Keratinocyte (primary cell): Measurements from ENCODE around the gene LRRIQ1. TPM values are rescaled to one million over a fixed set of nuclear protein-coding genes. Genes with fewer than 3 reads are reported as not detected.
A peak's percentile ranks its signal among the peaks of the same experiment; 100 is the strongest.

Source experiments
- DNase-seq: peaks from one replicate; pipeline ENCODE4 v3.0.0-alpha.2; 2011; ENCODE audit warnings: low read depth, missing footprints, low spot score
- FAIRE-seq: peaks from 2 replicates; lab custom pipeline; 2011; peaks lifted over from hg19 to GRCh38; lab: Jason Lieb, UNC
- H2AFZ ChIP-seq: 2 replicates; pipeline ENCODE4 v1.6.0; 2012; ENCODE audit warnings: low read length, control low read depth, inconsistent platforms; ENCODE audit not compliant: control insufficient read depth
- H3K27ac ChIP-seq: 2 replicates; pipeline ENCODE4 v1.5.1; 2011; ENCODE audit warnings: low read length; ENCODE audit not compliant: control insufficient read depth, insufficient read depth
- H3K27me3 ChIP-seq: 3 replicates; pipeline ENCODE4 v1.6.0; 2011; ENCODE audit warnings: low read length; ENCODE audit not compliant: control insufficient read depth, insufficient read depth; ENCODE audit errors: extremely low read depth
- H3K36me3 ChIP-seq, 2 experiments: 2 replicates in 1 of 2; 3 replicates in 1 of 2; pipeline ENCODE4 v1.5.1; 2011; ENCODE audit warnings: low read length in 2 of 2, mild to moderate bottlenecking in 1 of 2; ENCODE audit not compliant: control insufficient read depth in 2 of 2, insufficient read depth in 2 of 2; ENCODE audit errors: extremely low read depth in 1 of 2
- H3K4me1 ChIP-seq: 3 replicates; pipeline ENCODE4 v1.5.1; 2011; ENCODE audit warnings: low read length; ENCODE audit not compliant: control insufficient read depth, insufficient read depth; ENCODE audit errors: extremely low read depth
- H3K4me2 ChIP-seq: 3 replicates; pipeline ENCODE4 v1.6.0; 2011; ENCODE audit warnings: low read depth, low read length; ENCODE audit not compliant: control insufficient read depth, insufficient read depth; ENCODE audit errors: extremely low read depth
- H3K4me3 ChIP-seq, 3 experiments: fragments of 200-600 bp in 1 of 3; sonication (generic) in 1 of 3; 2 replicates in 2 of 3; 3 replicates in 1 of 3; pipeline ENCODE4 v1.5.1; 2011 to 2016; ENCODE audit warnings: low read length in 3 of 3, mild to moderate bottlenecking in 3 of 3, control low read depth in 2 of 3, inconsistent platforms in 1 of 3, low read depth in 1 of 3, mixed read lengths in 1 of 3, mixed run types in 1 of 3, moderate library complexity in 1 of 3; ENCODE audit not compliant: control insufficient read depth in 2 of 3, insufficient read depth in 2 of 3; ENCODE audit errors: extremely low read depth in 1 of 3
- H3K79me2 ChIP-seq: 2 replicates; pipeline ENCODE4 v1.6.0; 2012; ENCODE audit warnings: low read length; ENCODE audit not compliant: control insufficient read depth, insufficient read depth
- H3K9ac ChIP-seq: 3 replicates; pipeline ENCODE4 v1.6.0; 2011; ENCODE audit warnings: low read length; ENCODE audit not compliant: control insufficient read depth, insufficient read depth; ENCODE audit errors: extremely low read depth
- H3K9me1 ChIP-seq: 3 replicates; pipeline ENCODE4 v1.6.0; 2011; ENCODE audit warnings: low read length; ENCODE audit not compliant: control insufficient read depth, insufficient read depth; ENCODE audit errors: extremely low read depth
- H3K9me3 ChIP-seq: 2 replicates; pipeline ENCODE4 v1.5.1; 2012; ENCODE audit warnings: low read depth, low read length; ENCODE audit not compliant: control insufficient read depth
- H4K20me1 ChIP-seq: 3 replicates; pipeline ENCODE4 v1.6.0; 2011; ENCODE audit warnings: low read length; ENCODE audit not compliant: control insufficient read depth, insufficient read depth; ENCODE audit errors: extremely low read depth
- CTCF ChIP-seq, 3 experiments: IDR thresholded peaks in 1 of 3; conservative IDR thresholded peaks in 1 of 3; optimal IDR thresholded peaks in 1 of 3; 2 replicates in 2 of 3; 3 replicates in 1 of 3; pipeline versions ENCODE3 to v1.5.1; 2011; ENCODE audit warnings: low read length in 3 of 3, mild to moderate bottlenecking in 3 of 3, moderate library complexity in 2 of 3, control low read depth in 1 of 3, inconsistent platforms in 1 of 3; ENCODE audit not compliant: insufficient read depth in 2 of 3; ENCODE audit errors: extremely low read depth in 1 of 3
- EZH2 ChIP-seq: IDR thresholded peaks from one replicate; pipeline ENCODE4 v1.6.1; 2012; ENCODE audit warnings: inconsistent platforms, mild to moderate bottlenecking, low read length, moderate library complexity
- dilution Hi-C: fragments of 300-500 bp; cut with MboI; formaldehyde crosslinking; loops from one replicate; pipeline ENCODE4 v1.7.0; 2020; ENCODE audit warnings: low sequenced_read_pairs; ENCODE audit not compliant: extremely low pct_ligation_motif_present
- polyA plus RNA-seq, 5 experiments: library from polyadenylated mRNA; depleted of rRNA in 3 of 5; stranded (reverse) in 3 of 5; stranded (forward) in 1 of 5; unstranded in 1 of 5; fragments of >200 nt; gene quantifications; 1 replicate in 1 of 5; 2 replicates in 3 of 5; 3 replicates in 1 of 5; pipeline versions ENCODE4 v1.2.1 to v1.2.3, GENCODE V29; 2011 to 2012; ENCODE audit warnings: missing spikeins in 2 of 5, low read depth in 1 of 5, low replicate concordance in 1 of 5

LRRIQ1 gene
- polyA plus RNA-seq, 1 donor (not counting 4 experiments of a cell fraction or from before 2014, with no cell fraction given), result 0.84 TPM

- Histone ChIP-seq H3K36me3 (no peaks in the 10 kb centered on the region), H3K27ac (no peak overlapping the region), H2AFZ (no peak overlapping the region), H3K4me3 (no peak overlapping the region), H3K27me3 (no peaks in the 10 kb centered on the region), H3K4me2 (no peak overlapping the region), H3K79me2 (no peaks in the 10 kb centered on the region), H3K9me3 (no peaks in the 10 kb centered on the region), H3K9ac (no peak overlapping the region), H3K4me1 (no peaks in the 10 kb centered on the region), H4K20me1 (no peaks in the 10 kb centered on the region), H3K9me1 (no peaks in the 10 kb centered on the region)
- FAIRE-seq (no peak), DNase-seq (no peak)
- TF ChIP-seq EZH2 (no peak), CTCF (optimal IDR thresholded peaks at IDR 0.05 in 1 of 3, IDR thresholded peaks at IDR 0.05 in 1 of 3, conservative IDR thresholded peaks at IDR 0.05 in 1 of 3; ENCODE audit: extremely low read depth in 1 of 3, insufficient read depth in 2 of 3, low read length in 3 of 3) (no peak)
- dilution Hi-C loops, result no loop called here
These were observed 29.9 kb upstream of the LRRIQ1 start for GRCh38 chr12:85006206-85006605.

GRCh38 chr12:85007836-85008235 lies 28.3 kb upstream of the LRRIQ1 start:
- Histone ChIP-seq H3K4me1 (no peaks in the 10 kb centered on the region), H2AFZ (peak overlapping the region; percentile 16), H3K79me2 (no peaks in the 10 kb centered on the region), H3K9me1 (no peaks in the 10 kb centered on the region), H3K27ac (no peak overlapping the region), H3K9me3 (no peaks in the 10 kb centered on the region), H3K36me3 (no peaks in the 10 kb centered on the region), H3K9ac (no peak overlapping the region), H3K4me3 (no peak overlapping the region), H4K20me1 (no peaks in the 10 kb centered on the region), H3K4me2 (no peak overlapping the region), H3K27me3 (no peaks in the 10 kb centered on the region)
- DNase-seq (no peak), FAIRE-seq (no peak)
- dilution Hi-C loops, result no loop called here
- no peak for TF ChIP-seq CTCF (optimal IDR thresholded peaks at IDR 0.05 in 1 of 3, IDR thresholded peaks at IDR 0.05 in 1 of 3, conservative IDR thresholded peaks at IDR 0.05 in 1 of 3; ENCODE audit: extremely low read depth in 1 of 3, insufficient read depth in 2 of 3, low read length in 3 of 3)
- no peak for TF ChIP-seq EZH2
